ENCODE results near the gene ABR. TPM values are rescaled to one million over a fixed set of nuclear protein-coding genes. Genes with fewer than 3 reads are reported as not detected.

The ABR gene
- total and polyA plus RNA-seq, 4 donors: 2.7 to 12.9 (median 6.8) TPM

- no peak for TF ChIP-seq RXRA (IDR thresholded peaks at IDR 0.05)
- no peak for TF ChIP-seq FOXA1 (IDR thresholded peaks at IDR 0.05)
- no peak for TF ChIP-seq CTCF (IDR thresholded peaks at IDR 0.05; ENCODE audit: low read depth, low read length, missing input control)
- TF ChIP-seq HNF4A (conservative IDR thresholded peaks at IDR 0.05): no peak
- no peak for TF ChIP-seq HNF4G (IDR thresholded peaks at IDR 0.05)
- TF ChIP-seq REST (IDR thresholded peaks at IDR 0.05): no peak
- TF ChIP-seq RAD21 (IDR thresholded peaks at IDR 0.05): peak in 1 of 2 donors; percentile 24
- TF ChIP-seq JUND (IDR thresholded peaks at IDR 0.05): no peak
- no peak for TF ChIP-seq ATF3 (IDR thresholded peaks at IDR 0.05)
- no peak for TF ChIP-seq ZBTB33 (IDR thresholded peaks at IDR 0.05)
- TF ChIP-seq MAX (IDR thresholded peaks at IDR 0.05): no peak
- no peak for TF ChIP-seq GABPA (IDR thresholded peaks at IDR 0.05 in 1 of 2, conservative IDR thresholded peaks at IDR 0.05 in 1 of 2)
- TF ChIP-seq TAF1 (conservative IDR thresholded peaks at IDR 0.05): no peak
- no peak for TF ChIP-seq FOXA2 (IDR thresholded peaks at IDR 0.05)
- no peak for TF ChIP-seq EGR1 (IDR thresholded peaks at IDR 0.05; ENCODE audit: low read depth in 2 of 2)
- TF ChIP-seq YY1 (IDR thresholded peaks at IDR 0.05): no peak
- TF ChIP-seq SP1 (IDR thresholded peaks at IDR 0.05): peak; percentile 29
- TF ChIP-seq NR2F2 (IDR thresholded peaks at IDR 0.05): peak; percentile 46
- H3K27me3 ChIP-seq (ENCODE audit: control insufficient read depth in 4 of 4, insufficient read depth in 4 of 4, low read length in 3 of 4): peaks cover 0 to 2% (median 0%) of the 10 kb centered on the region in 4 donors
- peaks cover 0 to 3% (median 0%) of the 10 kb centered on the region in 4 donors for H3K4me1 ChIP-seq (ENCODE audit: control insufficient read depth in 4 of 4, insufficient read depth in 4 of 4, low read length in 3 of 4)
- no peak for DNase-seq (ENCODE audit: low spot score)
- H3K4me3 ChIP-seq (ENCODE audit: low read depth in 1 of 3, low read length in 3 of 3): no peak overlapping the region
- WGBS: 46% methylated on average over 12 of the region's 12 CpGs
- no peaks in the 10 kb centered on the region for H3K36me3 ChIP-seq (ENCODE audit: control insufficient read depth in 4 of 4, insufficient read depth in 3 of 4, low read depth in 1 of 4, low read length in 3 of 4)
- H3K27ac ChIP-seq (ENCODE audit: low read depth in 1 of 2, low read length in 2 of 2): no peak overlapping the region
- H3K9ac ChIP-seq (ENCODE audit: low read depth in 1 of 2, low read length in 2 of 2): no peak overlapping the region
- H3K9me3 ChIP-seq (ENCODE audit: control insufficient read depth in 4 of 4, low read length in 3 of 4): no peaks in the 10 kb centered on the region
Observed at GRCh38 chr17:1164935-1165556, 14.7 kb downstream of the ABR start.

All from liver (tissue), 9 donors.